Hepatocyte (in vitro differentiated cells): ENCODE results near the gene NIPA2. TPM values are rescaled to one million over a fixed set of nuclear protein-coding genes. Genes with fewer than 3 reads are reported as not detected.

Experiments used
- DNase-seq: peaks from one replicate; pipeline ENCODE4 v3.0.0-alpha.2; 2016; ENCODE audit warnings: low spot score
- H2AFZ ChIP-seq: fragments of 200-600 bp; sonication (generic); 2 replicates; pipeline ENCODE4 v1.6.0; 2016; ENCODE audit warnings: antibody characterized with exemption, mild to moderate bottlenecking
- H3K27ac ChIP-seq: fragments of 200-600 bp; sonication (generic); 2 replicates; pipeline ENCODE4 v1.5.1; 2016; ENCODE audit warnings: mild to moderate bottlenecking
- H3K27me3 ChIP-seq: fragments of 200-600 bp; sonication (generic); 2 replicates; pipeline ENCODE4 v1.6.1; 2016
- H3K36me3 ChIP-seq: fragments of 200-600 bp; sonication (generic); replicated peaks from 2 replicates; pipeline ENCODE4 v1.5.1; 2016; ENCODE audit warnings: low read depth; ENCODE audit not compliant: insufficient read depth
- H3K4me1 ChIP-seq: fragments of 200-600 bp; sonication (generic); 2 replicates; pipeline ENCODE4 v1.5.1; 2016; ENCODE audit warnings: mild to moderate bottlenecking, moderate library complexity; ENCODE audit not compliant: insufficient read depth
- H3K4me2 ChIP-seq: fragments of 200-600 bp; sonication (generic); 2 replicates; pipeline ENCODE4 v1.6.0; 2016
- H3K4me3 ChIP-seq: fragments of 200-600 bp; sonication (generic); 2 replicates; pipeline ENCODE4 v1.5.1; 2016; ENCODE audit warnings: mild to moderate bottlenecking
- H3K79me2 ChIP-seq: fragments of 200-600 bp; sonication (generic); 2 replicates; pipeline ENCODE4 v1.6.0; 2017; ENCODE audit warnings: mild to moderate bottlenecking
- H3K9me2 ChIP-seq: fragments of 200-600 bp; sonication (generic); replicated peaks from 2 replicates; pipeline ENCODE4 v1.6.0; 2017; ENCODE audit warnings: mild to moderate bottlenecking; ENCODE audit not compliant: insufficient read depth
- H3K9me3 ChIP-seq: fragments of 200-600 bp; sonication (generic); 2 replicates; pipeline ENCODE4 v1.5.1; 2016; ENCODE audit warnings: low read depth, mild to moderate bottlenecking
- H4K20me1 ChIP-seq: fragments of 200-600 bp; sonication (generic); 2 replicates; pipeline ENCODE4 v1.6.0; 2016; ENCODE audit warnings: mild to moderate bottlenecking; ENCODE audit not compliant: insufficient read depth, poor library complexity, severe bottlenecking
- CTCF ChIP-seq: fragments of 200-600 bp; sonication (generic); IDR thresholded peaks from 2 replicates; pipeline ENCODE4 v1.5.1; 2016; ENCODE audit warnings: antibody characterized with exemption, mild to moderate bottlenecking; ENCODE audit not compliant: poor library complexity
- EZH2 ChIP-seq: fragments of 200-600 bp; sonication (generic); IDR thresholded peaks from 2 replicates; pipeline ENCODE4 v1.6.1; 2016; ENCODE audit warnings: antibody characterized with exemption, mild to moderate bottlenecking, borderline replicate concordance
- EZH2phosphoT487 ChIP-seq: fragments of 200-600 bp; sonication (generic); IDR thresholded peaks from one replicate; pipeline ENCODE4 v1.6.1; 2018; ENCODE audit warnings: antibody characterized with exemption, mild to moderate bottlenecking, low read depth, moderate library complexity; ENCODE audit not compliant: unreplicated experiment, severe bottlenecking
- WGBS: methylation state at CpG from one replicate; pipeline ENCODE4 v1.1.6; 2016; ENCODE audit warnings: low lambda C conversion rate; ENCODE audit errors: missing lambda C conversion rate; 5-methylcytosine and 5-hydroxymethylcytosine counted together
- polyA plus RNA-seq: library from polyadenylated mRNA; unstranded; fragments of >200 nt; fragmentation: Nextera tagmentation; extraction: Ambion mirVana; gene quantifications from 2 replicates; pipeline ENCODE4 v1.2.1, GENCODE V29; 2016
- total RNA-seq: library from RNA; depleted of rRNA; stranded (reverse); fragments of >200 nt; gene quantifications from 2 replicates; pipeline ENCODE4 v1.2.3, GENCODE V29; 2014

The NIPA2 gene
- total and polyA plus RNA-seq, 2 experiments from 2014 or later: 52.7 to 77.2 TPM

GRCh38 chr15:22902046-22902445 lies 63.6 kb downstream of the NIPA2 start:
- Histone ChIP-seq H3K79me2 (no peaks in the 10 kb centered on the region), H3K27me3 (no peaks in the 10 kb centered on the region), H3K27ac (no peak overlapping the region), H3K4me2 (no peak overlapping the region), H3K4me3 (no peak overlapping the region), H3K36me3 (no peaks in the 10 kb centered on the region), H3K9me3 (no peaks in the 10 kb centered on the region), H2AFZ (no peak overlapping the region), H3K9me2 (no peaks in the 10 kb centered on the region), H4K20me1 (no peaks in the 10 kb centered on the region), H3K4me1 (no peaks in the 10 kb centered on the region)
- no peak for DNase-seq
- no peak for TF ChIP-seq CTCF
- no peak for TF ChIP-seq EZH2phosphoT487
- TF ChIP-seq EZH2: no peak
- 98% methylated on average over 11 of the region's 11 CpGs for WGBS

- no peak overlapping the region for H3K4me2 ChIP-seq
- DNase-seq: no peak
- H2AFZ ChIP-seq: no peak overlapping the region
- H3K36me3 ChIP-seq: no peaks in the 10 kb centered on the region
- no peaks in the 10 kb centered on the region for H3K9me2 ChIP-seq
- no peaks in the 10 kb centered on the region for H3K79me2 ChIP-seq
- TF ChIP-seq EZH2phosphoT487 (no peak), CTCF (peak; percentile 13)
- H3K27ac ChIP-seq: no peak overlapping the region
- 92% methylated on average over 12 of the region's 12 CpGs for WGBS
- no peaks in the 10 kb centered on the region for H4K20me1 ChIP-seq
- H3K27me3 ChIP-seq: no peaks in the 10 kb centered on the region
- H3K4me3 ChIP-seq: no peak overlapping the region
- no peaks in the 10 kb centered on the region for H3K9me3 ChIP-seq
- no peaks in the 10 kb centered on the region for H3K4me1 ChIP-seq
These were observed 64.1 kb downstream of the NIPA2 start for GRCh38 chr15:22902578-22902977.

- 94% methylated on average over 11 of the region's 11 CpGs for WGBS
- Histone ChIP-seq H3K36me3 (no peaks in the 10 kb centered on the region), H3K27ac (no peak overlapping the region), H3K4me2 (no peak overlapping the region), H3K9me2 (no peaks in the 10 kb centered on the region), H3K79me2 (no peaks in the 10 kb centered on the region), H3K27me3 (no peaks in the 10 kb centered on the region), H3K9me3 (no peaks in the 10 kb centered on the region), H3K4me1 (no peaks in the 10 kb centered on the region), H4K20me1 (no peaks in the 10 kb centered on the region), H3K4me3 (no peak overlapping the region), H2AFZ (no peak overlapping the region)
- DNase-seq: no peak
- TF ChIP-seq EZH2phosphoT487 (no peak), CTCF (no peak), EZH2 (no peak)
These were observed 64.5 kb downstream of the NIPA2 start for GRCh38 chr15:22902981-22903380.

GRCh38 chr15:22903427-22903826 lies 65.0 kb downstream of the NIPA2 start:
- no peaks in the 10 kb centered on the region for H3K9me2 ChIP-seq
- no peaks in the 10 kb centered on the region for H4K20me1 ChIP-seq
- TF ChIP-seq EZH2phosphoT487: no peak
- TF ChIP-seq EZH2: no peak
- no peak for TF ChIP-seq CTCF
- no peak for DNase-seq
- H2AFZ ChIP-seq: no peak overlapping the region
- no peak overlapping the region for H3K4me2 ChIP-seq
- no peaks in the 10 kb centered on the region for H3K79me2 ChIP-seq
- H3K36me3 ChIP-seq: no peaks in the 10 kb centered on the region
- no peak overlapping the region for H3K4me3 ChIP-seq
- H3K4me1 ChIP-seq: no peaks in the 10 kb centered on the region
- H3K27ac ChIP-seq: no peak overlapping the region
- H3K27me3 ChIP-seq: no peaks in the 10 kb centered on the region
- WGBS: 97% methylated on average over 18 of the region's 18 CpGs
- no peaks in the 10 kb centered on the region for H3K9me3 ChIP-seq
